CD4-positive, alpha-beta T cell treated with Interleukin-17A for 1 hour (primary cell): ENCODE data around the gene CACFD1.

Experiments used
- DNase-seq: peaks from one replicate; pipeline ENCODE4 v3.0.0-alpha.2; 2020

CACFD1 gene

GRCh38 chr9:133459476-133460404, at the start of gene CACFD1:
Gene CACFD1, plus strand, starts transcription at chr9:133459978. Its CDS starts 89 bp downstream, at chr9:133460067.
- DNase-seq: peak; percentile 93

GRCh38 chr9:133415170-133415569, 44.6 kb upstream of the CACFD1 start:
- no peak for DNase-seq

GRCh38 chr9:133417541-133418461, 42.0 kb upstream of the CACFD1 start, which contains the start of gene REXO4:
Gene REXO4, minus strand, starts transcription at chr9:133418010. Its CDS starts 166 bp downstream, at chr9:133417844.
- DNase-seq: peak; percentile 88

- no peak for DNase-seq
Measured at GRCh38 chr9:133419005-133419404, 40.8 kb upstream of the CACFD1 start.

- DNase-seq: peak; percentile 47
Measured at GRCh38 chr9:133420392-133420827, 39.4 kb upstream of the CACFD1 start.

- peak; percentile 38 for DNase-seq
Measured at GRCh38 chr9:133421615-133422542, 37.9 kb upstream of the CACFD1 start, which contains the start of gene ADAMTS13. Gene ADAMTS13, plus strand, starts transcription at chr9:133422367. Its CDS starts 77 bp downstream, at chr9:133422444.

- no peak for DNase-seq
Measured at GRCh38 chr9:133423216-133423615, 36.6 kb upstream of the CACFD1 start.

GRCh38 chr9:133424187-133424586, 35.6 kb upstream of the CACFD1 start:
- DNase-seq: no peak

GRCh38 chr9:133425049-133425632, 34.6 kb upstream of the CACFD1 start:
- DNase-seq: no peak

- DNase-seq: no peak
Measured at GRCh38 chr9:133426011-133426410, 33.8 kb upstream of the CACFD1 start.

- no peak for DNase-seq
Measured at GRCh38 chr9:133427658-133428348, 32.0 kb upstream of the CACFD1 start.

GRCh38 chr9:133428617-133429101, 31.1 kb upstream of the CACFD1 start:
- no peak for DNase-seq

GRCh38 chr9:133429214-133429613, 30.6 kb upstream of the CACFD1 start:
- DNase-seq: no peak

- DNase-seq: no peak
Measured at GRCh38 chr9:133429641-133430161, 30.1 kb upstream of the CACFD1 start.

- no peak for DNase-seq
Measured at GRCh38 chr9:133430244-133430643, 29.5 kb upstream of the CACFD1 start.

GRCh38 chr9:133433351-133433843, 26.4 kb upstream of the CACFD1 start:
- DNase-seq: no peak

GRCh38 chr9:133436681-133437080, 23.1 kb upstream of the CACFD1 start:
- DNase-seq: no peak

GRCh38 chr9:133437753-133438531, 21.8 kb upstream of the CACFD1 start:
- no peak for DNase-seq

- DNase-seq: no peak
Measured at GRCh38 chr9:133439337-133439736, 20.4 kb upstream of the CACFD1 start.
